Left ventricle myocardium inferior (tissue), 1 donor: Measurements from ENCODE around the gene WNT9A. TPM values are rescaled to one million over a fixed set of nuclear protein-coding genes. Genes with fewer than 3 reads are reported as not detected.

Experiments
- DNase-seq: peaks from one replicate; pipeline ENCODE4 v3.0.0-alpha.2; 2020
- H3K27ac ChIP-seq: fragments of 200-600 bp; replicated peaks from 2 replicates; pipeline ENCODE4 v1.8.0; 2021
- H3K27me3 ChIP-seq: fragments of 200-600 bp; 2 replicates; pipeline ENCODE4 v1.8.0; 2021; ENCODE audit warnings: low read depth
- H3K36me3 ChIP-seq: fragments of 200-600 bp; 2 replicates; pipeline ENCODE4 v1.8.0; 2021
- H3K4me1 ChIP-seq: fragments of 200-600 bp; 2 replicates; pipeline ENCODE4 v1.8.0; 2021
- H3K4me3 ChIP-seq: fragments of 200-600 bp; 2 replicates; pipeline ENCODE4 v1.8.0; 2021; ENCODE audit warnings: mild to moderate bottlenecking, moderate library complexity
- H3K9me3 ChIP-seq: fragments of 200-600 bp; replicated peaks from 2 replicates; pipeline ENCODE4 v1.8.0; 2021
- intact Hi-C: fragments of 100-400 bp; cut with micrococcal nuclease; formaldehyde crosslinking; loops from one replicate; pipeline ENCODE4 v1.11.0; 2022
- microRNA-seq: library from miRNA; unstranded; fragments of <30 nt; microRNA quantifications from one replicate; pipeline ENCODE4 v1.2.0, GENCODE V29; 2020
- total RNA-seq: library from RNA; stranded (reverse); fragmentation: NEBNext Ultra II Directional; extraction: Animal tissue kit (Norgen Biotek cat#: 25700); gene quantifications from one replicate; pipeline ENCODE4 v1.2.1, GENCODE V29; 2021
- TF ChIP-seq, protein P1 (sequence below): fragments of 200-600 bp; IDR thresholded peaks from 2 replicates; pipeline ENCODE4 v1.8.0; 2021; ENCODE audit warnings: antibody characterized with exemption, mild to moderate bottlenecking, borderline replicate concordance
- donor health status: DM: no; HTN: yes; CAD: no; lungs with severe emphysema.

The WNT9A gene
- total RNA-seq, 1 donor from 2014 or later = 4.8 TPM

DNA sequence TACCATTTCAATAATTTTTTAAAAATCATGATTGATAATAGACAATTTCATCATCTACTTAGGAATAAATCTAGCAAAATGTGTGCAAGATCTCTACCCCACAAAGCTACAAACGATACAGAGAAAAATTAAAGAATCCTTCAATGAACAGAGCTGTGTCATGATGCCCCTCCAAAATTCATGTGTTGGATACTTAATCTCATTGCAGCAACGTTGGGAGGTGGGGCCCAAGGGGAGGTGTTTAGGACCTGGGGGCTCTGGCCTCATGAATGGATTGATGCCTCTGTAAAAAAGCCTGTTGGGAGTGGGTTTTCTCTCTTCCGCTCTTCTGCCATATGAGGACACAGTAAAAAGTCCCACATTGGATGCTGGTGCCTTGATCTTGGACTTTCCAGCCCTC, 77.4 kb downstream of the WNT9A start:
- peaks cover 23% of the 10 kb centered on the region for H3K9me3 ChIP-seq
- TF ChIP-seq, protein P1, sequence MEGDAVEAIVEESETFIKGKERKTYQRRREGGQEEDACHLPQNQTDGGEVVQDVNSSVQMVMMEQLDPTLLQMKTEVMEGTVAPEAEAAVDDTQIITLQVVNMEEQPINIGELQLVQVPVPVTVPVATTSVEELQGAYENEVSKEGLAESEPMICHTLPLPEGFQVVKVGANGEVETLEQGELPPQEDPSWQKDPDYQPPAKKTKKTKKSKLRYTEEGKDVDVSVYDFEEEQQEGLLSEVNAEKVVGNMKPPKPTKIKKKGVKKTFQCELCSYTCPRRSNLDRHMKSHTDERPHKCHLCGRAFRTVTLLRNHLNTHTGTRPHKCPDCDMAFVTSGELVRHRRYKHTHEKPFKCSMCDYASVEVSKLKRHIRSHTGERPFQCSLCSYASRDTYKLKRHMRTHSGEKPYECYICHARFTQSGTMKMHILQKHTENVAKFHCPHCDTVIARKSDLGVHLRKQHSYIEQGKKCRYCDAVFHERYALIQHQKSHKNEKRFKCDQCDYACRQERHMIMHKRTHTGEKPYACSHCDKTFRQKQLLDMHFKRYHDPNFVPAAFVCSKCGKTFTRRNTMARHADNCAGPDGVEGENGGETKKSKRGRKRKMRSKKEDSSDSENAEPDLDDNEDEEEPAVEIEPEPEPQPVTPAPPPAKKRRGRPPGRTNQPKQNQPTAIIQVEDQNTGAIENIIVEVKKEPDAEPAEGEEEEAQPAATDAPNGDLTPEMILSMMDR = no peak
- no peaks in the 10 kb centered on the region for H3K4me1 ChIP-seq
- H3K4me3 ChIP-seq = no peak overlapping the region
- H3K27ac ChIP-seq = no peak overlapping the region
- H3K36me3 ChIP-seq = no peaks in the 10 kb centered on the region
- no peak for DNase-seq
- H3K27me3 ChIP-seq = peaks cover 35% of the 10 kb centered on the region
- intact Hi-C loops = no loop called here

DNA sequence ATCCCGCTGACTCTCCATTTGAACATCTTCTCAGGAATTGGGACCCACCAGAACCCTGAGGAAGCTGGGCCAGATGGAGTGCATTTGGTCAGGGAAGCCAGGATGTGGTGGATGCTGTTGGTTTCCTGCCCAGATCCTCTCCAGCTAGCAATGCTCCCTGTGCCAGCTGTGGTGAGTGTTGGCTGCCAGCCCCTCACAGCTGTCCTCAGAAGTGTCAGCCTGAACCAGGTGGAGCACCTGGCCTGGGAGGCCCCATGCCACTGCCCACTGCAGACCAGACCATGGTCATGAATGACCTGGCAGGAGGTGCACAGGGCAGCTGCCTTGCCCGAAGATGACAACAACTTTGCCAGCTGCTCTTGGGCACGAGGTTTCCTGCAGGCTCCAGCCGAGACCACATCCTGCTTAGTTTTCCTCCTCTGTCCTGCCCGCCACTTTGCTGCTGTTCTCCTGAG, 77.9 kb downstream of the WNT9A start:
- no peaks in the 10 kb centered on the region for H3K4me1 ChIP-seq
- DNase-seq = no peak
- H3K27ac ChIP-seq = no peak overlapping the region
- TF ChIP-seq, protein P1 = no peak
- H3K9me3 ChIP-seq = peaks cover 28% of the 10 kb centered on the region
- intact Hi-C loops = no loop called here
- H3K36me3 ChIP-seq = no peaks in the 10 kb centered on the region
- H3K4me3 ChIP-seq = no peak overlapping the region
- H3K27me3 ChIP-seq = peaks cover 35% of the 10 kb centered on the region

DNA sequence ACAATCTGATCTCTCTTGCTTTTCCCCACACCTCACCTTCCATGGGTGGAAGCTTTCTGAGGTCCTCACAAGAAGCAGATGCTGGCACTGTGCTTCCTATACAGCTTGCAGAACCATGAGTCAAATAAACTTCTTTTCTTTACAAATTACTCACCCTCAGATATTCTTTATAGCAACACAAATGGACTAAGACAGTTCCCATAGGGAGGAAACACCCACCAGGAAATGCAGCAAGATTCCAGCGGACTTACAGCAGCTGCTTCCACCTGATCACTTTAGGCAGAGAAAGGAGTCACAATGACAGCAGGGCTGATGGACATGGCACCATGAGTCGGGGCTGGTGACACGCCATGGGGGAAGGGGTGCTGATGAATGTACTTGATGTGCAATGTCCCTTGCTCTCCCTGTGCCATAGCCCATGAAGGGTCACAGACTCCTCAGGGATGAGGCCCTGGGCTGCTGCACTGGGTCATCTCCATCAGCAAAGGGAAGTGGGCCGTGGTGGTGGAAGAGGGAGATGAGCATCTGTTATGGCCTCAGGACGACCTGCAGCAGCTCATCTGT, 78.4 kb downstream of the WNT9A start:
- no peak for DNase-seq
- Histone ChIP-seq H3K27ac (no peak overlapping the region), H3K4me1 (no peaks in the 10 kb centered on the region), H3K27me3 (peaks cover 35% of the 10 kb centered on the region), H3K9me3 (peaks cover 32% of the 10 kb centered on the region), H3K36me3 (no peaks in the 10 kb centered on the region), H3K4me3 (no peak overlapping the region)
- TF ChIP-seq, protein P1 = no peak
- intact Hi-C loops = no loop called here

Small RNA genes lying within 50 kb of the gene (microRNA-seq; reads per million reads assigned to microRNA genes)
- 2.2 reads per million for gene MIR5008

Other genes starting within 250 kb of the WNT9A start
- 7.0 TPM for gene JMJD4, start 212.6 kb downstream of the WNT9A start, total RNA-seq
- 45.9 TPM for gene SNAP47, start 212.5 kb downstream of the WNT9A start, total RNA-seq
- gene PRSS38, start 132.3 kb downstream of the WNT9A start, total RNA-seq = not detected
- not detected for gene WNT3A, start 59.1 kb upstream of the WNT9A start, total RNA-seq
- gene ARF1, start 134.8 kb upstream of the WNT9A start, total RNA-seq = 294 TPM
- 7.1 TPM for gene C1orf35, start 155.4 kb upstream of the WNT9A start, total RNA-seq
- gene MRPL55, start 161.4 kb upstream of the WNT9A start, total RNA-seq = 51.0 TPM
- gene GUK1, start 192.3 kb upstream of the WNT9A start, total RNA-seq = 150 TPM
- 1.0 TPM for gene GJC2, start 202.0 kb upstream of the WNT9A start, total RNA-seq
- 15.0 TPM for gene IBA57, start 217.9 kb upstream of the WNT9A start, total RNA-seq